Fibroblast of skin of abdomen (primary cell): ENCODE measurements around the gene CSTF1. TPM values are rescaled to one million over a fixed set of nuclear protein-coding genes. Genes with fewer than 3 reads are reported as not detected.

Experiments
- DNase-seq: peaks from one replicate; pipeline ENCODE4 v3.0.0-alpha.2; 2013
- polyA plus RNA-seq, 2 experiments: library from polyadenylated mRNA; unstranded; fragments of 120-200 nt; gene quantifications; one replicate each; pipeline ENCODE4 v1.2.1, GENCODE V29; 2013; ENCODE audit not compliant: insufficient read length in 2 of 2

The CSTF1 gene
- 25.2 TPM for polyA plus RNA-seq (2013, experiment 1 of 2; ENCODE audit: insufficient read length)
- 28.7 TPM for polyA plus RNA-seq (2013, experiment 2 of 2; ENCODE audit: insufficient read length)

DNA sequence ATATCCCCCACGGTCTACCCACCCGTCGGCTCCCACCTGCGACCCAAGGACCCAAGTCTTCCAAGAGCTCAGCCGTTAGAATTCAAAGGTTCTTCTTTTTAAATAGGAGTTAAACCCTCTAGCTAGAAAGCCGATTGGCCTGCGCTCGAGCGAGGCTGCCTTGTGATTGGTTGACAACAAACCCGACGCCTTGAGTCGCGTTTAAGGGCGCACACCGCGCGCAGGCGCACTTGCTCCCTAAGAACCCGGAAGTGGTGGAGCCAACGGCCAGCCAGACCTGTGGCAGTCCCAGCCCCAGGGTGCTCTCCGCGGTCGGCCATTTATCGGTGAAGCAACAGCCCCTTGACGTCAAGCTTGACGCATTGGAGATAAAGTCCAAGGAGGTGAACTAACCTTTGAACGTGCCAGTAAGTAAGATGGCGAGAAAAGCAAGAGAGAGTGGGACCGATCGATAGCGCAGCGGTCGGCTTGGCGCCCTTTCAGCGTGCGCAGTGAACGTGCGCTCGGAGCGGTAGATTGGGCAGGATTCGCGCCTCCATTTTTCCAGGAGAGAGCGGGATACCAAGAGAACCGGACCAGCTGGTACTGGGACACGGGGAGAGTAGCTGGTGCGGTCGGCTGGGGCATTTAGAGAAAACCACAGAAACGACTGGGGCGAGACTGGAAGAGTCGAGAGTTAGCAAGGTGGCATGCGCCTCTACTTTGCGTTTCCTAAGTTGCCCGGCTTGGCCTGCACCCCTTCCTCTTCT, at the start of gene CSTF1, which contains the start of gene AURKA:
Gene CSTF1 (plus strand): TSS at position 514 of the 749 bp plus-strand sequence. CDS start 2,908 bp downstream, outside the sequence.
Gene AURKA (minus strand): TSS at position 84 of the 749 bp plus-strand sequence. CDS start 4,018 bp downstream, outside the sequence.
- peak; percentile 100 for DNase-seq

DNA sequence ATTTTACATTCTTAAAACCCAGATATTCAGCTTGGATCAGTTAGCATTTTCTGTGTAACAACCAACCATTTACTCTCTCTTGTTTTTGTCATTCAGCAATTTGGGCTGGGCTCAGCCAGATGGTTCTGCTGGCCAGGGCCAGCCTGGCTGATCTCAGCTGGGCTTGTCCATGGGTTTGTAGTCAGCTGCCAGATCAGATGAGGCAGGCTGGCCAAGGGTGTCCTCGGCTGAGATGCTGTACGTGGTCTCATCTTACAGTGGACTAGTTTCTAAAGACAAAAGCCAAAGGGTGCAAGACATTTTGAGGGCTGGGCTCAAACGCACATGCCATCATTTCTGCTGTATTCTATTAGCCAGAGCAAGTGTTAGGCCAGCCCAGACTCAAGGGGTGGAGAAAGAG, 49.7 kb upstream of the CSTF1 start:
- DNase-seq: no peak

GRCh38 chr20:56343861-56344381, 48.5 kb upstream of the CSTF1 start:
- DNase-seq: peak; percentile 44

DNA sequence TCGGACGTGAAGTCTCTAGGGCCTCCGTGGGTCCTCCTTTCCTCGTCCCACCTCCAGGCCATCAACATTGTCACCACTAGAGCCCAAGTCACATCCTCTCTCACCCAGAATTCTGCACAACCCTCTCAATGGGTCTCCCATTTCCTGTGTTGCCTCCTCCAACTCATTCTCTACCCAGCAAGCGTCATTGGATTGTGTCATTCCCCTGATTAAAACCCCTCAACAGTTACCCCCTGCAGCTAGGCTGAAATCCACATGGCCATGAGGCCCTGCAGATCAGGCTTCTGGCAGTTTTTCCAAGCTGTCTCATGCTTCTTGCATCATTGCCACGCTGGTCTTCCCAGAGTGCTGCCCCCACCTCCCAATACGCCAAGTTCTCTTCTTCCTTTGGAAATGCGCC, 46.5 kb upstream of the CSTF1 start:
- DNase-seq: no peak

DNA sequence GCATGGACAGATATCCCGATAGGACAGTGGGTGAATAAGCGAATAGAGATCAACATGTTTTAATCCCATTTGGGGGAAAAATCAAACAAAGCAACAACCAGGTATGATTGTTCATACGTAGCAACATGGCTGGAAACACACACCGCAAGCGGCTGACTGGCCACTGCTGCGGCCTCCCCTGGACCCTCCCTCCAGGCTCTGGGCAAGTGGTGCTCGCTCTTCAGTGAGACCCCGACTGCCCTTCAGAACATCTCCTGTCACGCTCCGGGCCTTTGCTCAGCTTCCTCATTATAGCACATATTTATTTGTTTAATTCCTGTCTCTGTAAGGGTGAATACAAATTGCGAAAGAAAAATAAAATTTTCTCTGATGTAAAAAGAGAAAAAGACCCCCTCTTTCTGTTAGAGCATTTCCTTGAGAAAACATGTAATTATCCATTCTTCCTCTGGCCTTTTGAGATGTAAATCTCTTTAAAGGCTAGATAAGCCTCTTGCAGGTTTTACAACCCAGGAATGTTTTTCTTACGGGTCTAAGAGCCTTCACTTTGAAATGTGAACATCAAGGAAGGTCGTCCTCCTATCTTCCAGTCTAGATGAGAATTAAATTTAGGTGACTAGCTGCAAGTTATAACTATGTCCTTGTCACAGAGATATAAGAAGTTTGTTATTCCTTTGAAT, 44.7 kb upstream of the CSTF1 start:
- DNase-seq: no peak

- DNase-seq: no peak
Measured at GRCh38 chr20:56348305-56348693, 44.1 kb upstream of the CSTF1 start.

DNA sequence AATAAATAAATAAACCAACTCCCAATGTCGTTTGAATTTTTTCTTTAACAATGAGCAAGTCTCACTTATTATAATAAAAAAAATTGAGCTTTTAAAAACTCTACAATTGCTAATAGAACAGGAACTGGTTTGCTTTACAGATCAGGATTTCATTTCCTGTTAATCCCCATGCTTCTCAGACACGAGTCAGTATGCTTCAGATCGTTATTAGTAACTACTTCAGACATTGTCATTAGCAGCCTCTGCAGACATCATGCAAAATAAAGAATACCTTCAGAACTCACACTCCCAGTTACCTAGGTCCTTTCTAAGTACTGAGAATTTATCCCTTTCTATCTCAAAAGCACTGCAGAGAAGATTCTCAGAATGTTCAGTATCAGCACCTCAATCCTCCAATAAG, 43.7 kb upstream of the CSTF1 start:
- DNase-seq: no peak

DNA sequence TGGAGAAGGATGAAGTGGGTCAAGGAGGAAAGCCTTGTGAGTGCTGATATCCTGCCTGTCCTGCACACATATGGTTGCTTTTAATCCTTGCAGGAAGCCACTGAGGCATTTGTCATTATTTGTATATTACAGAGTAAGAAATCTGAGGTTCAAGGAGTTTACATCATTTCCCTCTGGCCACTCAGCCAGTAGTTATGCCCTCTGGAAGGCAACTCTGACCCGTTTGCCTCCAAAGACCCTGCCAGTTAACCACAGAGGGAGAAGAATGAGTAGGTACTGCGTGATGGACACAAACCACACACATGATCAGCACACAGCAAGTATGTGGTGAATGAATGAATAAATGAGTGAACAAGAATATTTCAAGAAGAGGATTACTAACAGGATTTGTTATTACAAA, 41.6 kb upstream of the CSTF1 start:
- peak; percentile 68 for DNase-seq

DNA sequence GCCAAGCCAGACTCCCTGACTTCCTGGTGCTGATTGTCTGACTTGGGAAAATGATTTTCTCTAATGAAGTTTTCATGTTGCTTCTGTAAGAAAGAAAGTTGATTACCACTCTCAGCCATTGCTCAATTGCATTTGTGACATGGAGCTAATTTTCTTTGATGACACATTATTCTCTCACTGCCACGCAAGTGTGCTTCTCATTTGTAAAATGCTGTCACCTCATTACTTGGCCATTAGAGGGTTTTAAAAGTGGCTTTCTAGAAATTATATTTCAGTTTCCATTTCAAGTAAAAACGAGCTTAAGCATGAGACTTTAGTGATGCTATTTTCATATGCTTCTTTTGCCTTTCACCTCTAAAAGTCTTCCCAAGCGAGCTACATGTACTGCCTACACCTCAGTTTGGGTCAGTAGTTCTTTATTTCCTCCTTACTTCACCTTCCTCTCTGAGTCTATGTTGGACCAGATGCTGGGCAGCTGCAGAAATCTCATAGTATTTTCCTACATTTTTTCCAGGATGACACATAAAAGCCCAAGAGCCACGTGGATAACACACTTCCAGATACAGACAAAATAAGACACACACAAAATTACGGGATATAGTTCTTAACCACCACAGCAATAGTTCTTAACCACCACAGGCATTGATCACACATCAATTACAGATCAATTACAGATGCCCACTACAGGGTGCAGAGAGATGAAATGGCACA, 39.9 kb upstream of the CSTF1 start:
- DNase-seq: peak; percentile 50

DNA sequence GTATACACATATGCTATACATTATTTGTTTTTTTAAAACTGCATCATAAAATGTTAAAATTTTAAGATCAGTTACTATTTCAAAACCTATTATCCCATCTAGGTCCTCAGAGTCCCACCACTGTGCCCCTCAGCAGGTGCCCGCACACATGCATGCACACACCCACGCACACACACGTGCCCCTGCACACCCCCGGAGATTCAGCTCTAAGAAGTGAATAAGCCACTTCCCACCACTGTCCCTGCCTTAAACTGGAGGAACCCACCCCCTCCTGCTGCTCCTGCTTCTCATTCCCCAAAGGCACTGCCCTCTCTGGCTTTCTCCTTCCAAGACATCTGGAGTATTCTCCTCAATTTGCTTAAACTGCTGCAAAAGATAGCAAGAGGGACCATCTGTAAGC, 39.1 kb upstream of the CSTF1 start:
- DNase-seq: no peak

- no peak for DNase-seq
Measured at GRCh38 chr20:56358070-56358469, 34.4 kb upstream of the CSTF1 start.

DNA sequence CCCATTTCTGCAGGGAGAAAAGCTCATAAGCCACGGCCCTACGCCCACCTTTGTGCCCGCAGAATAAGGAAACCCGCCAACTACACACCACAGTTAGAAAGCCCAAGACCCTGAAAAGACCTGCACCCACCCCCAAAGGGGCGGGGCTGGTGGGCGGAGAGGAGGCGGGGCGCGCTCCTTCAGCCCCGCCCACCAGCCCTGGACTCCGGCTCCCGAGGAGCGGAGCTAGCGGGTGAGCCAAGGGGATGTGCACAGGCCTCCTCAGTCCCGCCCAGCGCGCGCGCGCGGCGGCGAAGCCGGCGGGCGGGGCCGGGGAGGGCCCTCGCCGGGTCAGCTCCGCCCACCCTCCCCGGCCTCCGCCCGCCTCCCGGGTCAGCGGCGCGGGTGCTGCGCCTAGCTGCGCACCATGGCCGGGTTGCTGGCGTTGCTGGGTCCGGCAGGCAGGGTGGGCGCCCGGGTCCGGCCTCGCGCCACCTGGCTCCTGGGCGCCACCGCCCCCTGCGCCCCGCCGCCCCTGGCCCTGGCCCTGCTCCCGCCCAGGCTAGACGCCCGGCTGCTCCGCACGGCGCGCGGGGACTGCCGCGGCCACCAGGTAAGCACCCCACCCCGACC, 33.7 kb upstream of the CSTF1 start, which contains the start of gene FAM210B:
Gene FAM210B (plus strand): TSS at position 375 of the 612 bp plus-strand sequence. CDS start 32 bp downstream, at position 407.
- peak; percentile 90 for DNase-seq

DNA sequence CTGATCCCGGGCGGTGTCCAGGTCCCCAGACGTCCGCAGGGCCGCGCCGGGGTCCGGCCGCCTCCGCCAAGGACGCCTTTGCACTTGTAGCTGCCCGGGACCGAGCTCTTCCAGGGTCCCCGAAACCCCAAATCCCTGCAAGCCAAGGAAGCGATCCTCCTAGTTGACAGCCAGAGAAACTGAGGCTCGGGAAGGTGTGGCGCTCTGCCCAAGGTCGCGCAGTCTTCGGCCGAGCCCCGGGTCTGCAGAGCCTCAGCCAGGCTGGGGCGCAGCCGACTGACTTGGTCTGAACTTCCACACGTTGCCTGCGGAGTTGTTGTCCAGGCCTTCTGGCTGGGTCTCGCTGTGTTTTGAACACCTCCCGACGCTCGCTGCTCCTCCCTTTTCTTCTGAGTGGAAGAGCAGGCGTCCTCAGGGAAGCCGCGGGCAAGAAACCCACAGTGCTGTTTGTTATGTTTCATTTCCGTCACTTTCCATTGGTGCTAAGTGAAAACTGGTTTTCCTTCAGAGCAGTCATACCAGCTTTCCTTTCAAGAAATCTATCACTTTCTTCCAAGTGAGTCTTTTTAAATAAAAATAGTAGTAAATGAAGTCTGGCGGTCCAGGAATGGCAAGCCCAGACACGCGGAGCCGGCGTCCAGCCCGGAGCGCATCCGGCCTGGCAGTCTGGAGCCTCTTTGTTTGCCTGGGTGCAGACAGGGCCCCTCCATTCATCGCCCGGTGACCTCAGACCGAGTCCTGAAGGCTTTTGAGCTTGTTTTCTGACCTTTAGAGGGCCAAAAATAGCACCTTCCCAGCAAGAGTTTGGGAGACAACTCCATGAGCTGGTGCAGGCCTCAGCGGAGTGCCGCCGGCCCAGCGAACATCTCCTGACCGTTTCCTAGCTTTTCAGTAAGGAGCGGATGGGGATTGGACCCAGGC, 33.0 kb upstream of the CSTF1 start:
- DNase-seq: peak; percentile 54

DNA sequence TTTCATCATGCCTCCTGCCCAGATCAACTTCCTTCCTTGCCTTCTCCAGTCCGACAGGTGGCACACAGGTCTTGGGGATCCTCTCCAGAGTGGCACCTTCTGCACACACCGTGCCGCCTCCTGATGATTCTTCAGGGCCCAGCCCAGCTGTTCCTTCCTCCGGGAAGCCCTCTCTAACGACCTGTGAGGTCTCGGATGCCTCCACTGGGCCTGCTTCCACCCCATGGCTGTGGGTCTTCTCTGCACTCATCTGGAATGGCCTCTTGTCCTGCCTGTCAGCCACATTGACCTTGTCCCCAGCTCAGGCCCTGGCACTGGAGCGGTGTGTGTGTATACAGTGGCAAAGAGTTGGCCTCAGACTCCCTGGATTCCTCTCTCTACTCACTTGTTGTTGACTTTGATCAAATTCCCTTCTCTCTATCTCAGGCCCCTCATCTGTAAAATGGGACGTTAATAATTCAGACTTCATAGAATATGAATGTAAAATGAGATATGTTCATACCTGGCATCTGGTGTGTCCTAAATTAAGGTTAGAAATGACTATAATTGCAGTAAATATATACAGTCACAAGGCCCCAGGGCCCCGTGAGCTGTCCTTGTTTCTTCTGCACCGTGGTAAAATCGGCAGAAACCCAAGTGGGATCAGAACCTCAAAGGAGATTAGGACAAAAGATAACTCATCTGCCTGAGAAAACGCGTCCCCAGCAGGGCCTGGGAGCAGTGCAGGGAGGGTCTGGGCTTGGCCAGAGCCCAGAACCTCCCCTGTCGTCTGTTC, 32.1 kb upstream of the CSTF1 start:
- DNase-seq: no peak

DNA sequence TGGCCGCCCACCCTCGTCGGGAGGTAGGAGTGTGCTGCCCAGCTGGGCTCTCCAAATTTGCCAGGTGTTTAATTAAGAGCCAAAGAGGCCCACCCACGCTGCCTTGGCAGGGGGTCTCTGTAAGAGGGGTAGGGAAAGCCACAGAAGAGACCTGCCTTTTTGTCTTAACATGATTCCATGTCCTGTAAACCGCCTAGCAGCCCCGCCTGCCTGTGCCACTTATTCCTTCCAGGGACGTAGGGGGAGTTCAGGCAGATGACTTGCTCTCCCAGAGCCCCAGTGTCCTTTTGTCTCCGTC, 31.6 kb upstream of the CSTF1 start:
- DNase-seq: no peak

GRCh38 chr20:56361900-56362299, 30.5 kb upstream of the CSTF1 start:
- DNase-seq: no peak

GRCh38 chr20:56362833-56363413, 29.5 kb upstream of the CSTF1 start:
- no peak for DNase-seq

DNA sequence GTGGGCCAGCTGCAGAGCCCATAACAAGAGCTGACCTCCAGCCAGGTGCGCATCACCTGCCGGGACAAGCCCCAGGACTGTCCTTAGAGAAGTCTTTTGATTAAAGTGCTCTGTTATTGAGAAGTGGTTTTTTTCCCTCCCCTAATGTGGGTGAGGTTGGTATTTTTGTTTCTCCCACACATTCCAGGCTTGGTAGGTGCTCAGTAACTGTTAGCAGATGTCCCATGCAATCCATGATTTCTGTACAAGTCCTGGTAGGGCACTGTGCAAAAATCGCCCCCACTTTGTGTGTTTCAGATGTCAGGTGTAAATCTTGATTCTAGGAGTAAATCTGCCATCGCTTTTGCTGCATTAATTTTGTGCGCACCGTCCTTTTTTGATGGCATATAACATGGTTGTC, 29.0 kb upstream of the CSTF1 start:
- no peak for DNase-seq

GRCh38 chr20:56368351-56369134, 23.9 kb upstream of the CSTF1 start:
- DNase-seq: no peak
